ENCODE measurements around the gene INSRR. TPM values are rescaled to one million over a fixed set of nuclear protein-coding genes. Genes with fewer than 3 reads are reported as not detected.

The INSRR gene
- total RNA-seq, 1 experiment from 2014 or later, result not detected

GRCh38 chr1:156864796-156865195 is 5.9 kb upstream of the INSRR start:
- Histone ChIP-seq H3K27ac (ENCODE audit: low read length) (no peak overlapping the region), H3K36me3 (ENCODE audit: insufficient read depth, low read length) (no peaks in the 10 kb centered on the region), H3K9me3 (ENCODE audit: low read length) (no peaks in the 10 kb centered on the region), H3K4me1 (ENCODE audit: low read length) (no peaks in the 10 kb centered on the region), H3K4me2 (ENCODE audit: low read depth, low read length, poor library complexity, severe bottlenecking) (no peak overlapping the region), H2AFZ (ENCODE audit: low read length) (no peak overlapping the region), H3K27me3 (ENCODE audit: low read length) (no peaks in the 10 kb centered on the region), H3K4me3 (ENCODE audit: low read length) (no peak overlapping the region), H4K20me1 (ENCODE audit: insufficient read depth, low read depth, low read length) (no peaks in the 10 kb centered on the region), H3K9me2 (replicated peaks; ENCODE audit: insufficient read depth, low read length) (no peaks in the 10 kb centered on the region), H3K79me2 (ENCODE audit: low read length) (no peaks in the 10 kb centered on the region), H3K9ac (ENCODE audit: low read length) (no peak overlapping the region)
- no peak for DNase-seq

GRCh38 chr1:156863631-156864030 is 4.7 kb upstream of the INSRR start:
- no peak overlapping the region for H2AFZ ChIP-seq (ENCODE audit: low read length)
- no peaks in the 10 kb centered on the region for H3K4me1 ChIP-seq (ENCODE audit: low read length)
- no peak overlapping the region for H3K9ac ChIP-seq (ENCODE audit: low read length)
- no peaks in the 10 kb centered on the region for H3K36me3 ChIP-seq (ENCODE audit: insufficient read depth, low read length)
- H3K27ac ChIP-seq (ENCODE audit: low read length), result no peak overlapping the region
- H3K4me2 ChIP-seq (ENCODE audit: low read depth, low read length, poor library complexity, severe bottlenecking), result no peak overlapping the region
- H3K9me2 ChIP-seq (replicated peaks; ENCODE audit: insufficient read depth, low read length), result no peaks in the 10 kb centered on the region
- no peak overlapping the region for H3K4me3 ChIP-seq (ENCODE audit: low read length)
- H3K9me3 ChIP-seq (ENCODE audit: low read length), result no peaks in the 10 kb centered on the region
- no peaks in the 10 kb centered on the region for H3K79me2 ChIP-seq (ENCODE audit: low read length)
- DNase-seq, result no peak
- no peaks in the 10 kb centered on the region for H4K20me1 ChIP-seq (ENCODE audit: insufficient read depth, low read depth, low read length)
- no peaks in the 10 kb centered on the region for H3K27me3 ChIP-seq (ENCODE audit: low read length)

GRCh38 chr1:156862997-156863599 is 4.2 kb upstream of the INSRR start:
- DNase-seq, result no peak
- Histone ChIP-seq H3K4me2 (ENCODE audit: low read depth, low read length, poor library complexity, severe bottlenecking) (no peak overlapping the region), H3K4me3 (ENCODE audit: low read length) (no peak overlapping the region), H2AFZ (ENCODE audit: low read length) (no peak overlapping the region), H3K9me2 (replicated peaks; ENCODE audit: insufficient read depth, low read length) (no peaks in the 10 kb centered on the region), H3K36me3 (ENCODE audit: insufficient read depth, low read length) (no peaks in the 10 kb centered on the region), H3K4me1 (ENCODE audit: low read length) (no peaks in the 10 kb centered on the region), H3K9ac (ENCODE audit: low read length) (no peak overlapping the region), H3K27ac (ENCODE audit: low read length) (no peak overlapping the region), H3K9me3 (ENCODE audit: low read length) (no peaks in the 10 kb centered on the region), H3K27me3 (ENCODE audit: low read length) (no peaks in the 10 kb centered on the region), H4K20me1 (ENCODE audit: insufficient read depth, low read depth, low read length) (no peaks in the 10 kb centered on the region), H3K79me2 (ENCODE audit: low read length) (no peaks in the 10 kb centered on the region)

GRCh38 chr1:156862584-156862983 is 3.7 kb upstream of the INSRR start:
- H3K27me3 ChIP-seq (ENCODE audit: low read length), result no peaks in the 10 kb centered on the region
- no peak overlapping the region for H3K27ac ChIP-seq (ENCODE audit: low read length)
- H3K4me3 ChIP-seq (ENCODE audit: low read length), result no peak overlapping the region
- no peak overlapping the region for H3K9ac ChIP-seq (ENCODE audit: low read length)
- no peaks in the 10 kb centered on the region for H3K9me3 ChIP-seq (ENCODE audit: low read length)
- no peaks in the 10 kb centered on the region for H3K36me3 ChIP-seq (ENCODE audit: insufficient read depth, low read length)
- no peaks in the 10 kb centered on the region for H4K20me1 ChIP-seq (ENCODE audit: insufficient read depth, low read depth, low read length)
- no peak for DNase-seq
- no peaks in the 10 kb centered on the region for H3K4me1 ChIP-seq (ENCODE audit: low read length)
- H3K79me2 ChIP-seq (ENCODE audit: low read length), result no peaks in the 10 kb centered on the region
- H3K9me2 ChIP-seq (replicated peaks; ENCODE audit: insufficient read depth, low read length), result no peaks in the 10 kb centered on the region
- no peak overlapping the region for H2AFZ ChIP-seq (ENCODE audit: low read length)
- H3K4me2 ChIP-seq (ENCODE audit: low read depth, low read length, poor library complexity, severe bottlenecking), result no peak overlapping the region

- Histone ChIP-seq H3K4me2 (ENCODE audit: low read depth, low read length, poor library complexity, severe bottlenecking) (no peak within 1 kb of the TSS), H2AFZ (ENCODE audit: low read length) (no peak within 1 kb of the TSS), H3K36me3 (ENCODE audit: insufficient read depth, low read length) (no peaks in the 10 kb centered on the region), H3K9ac (ENCODE audit: low read length) (no peak within 1 kb of the TSS), H3K27me3 (ENCODE audit: low read length) (no peaks in the 10 kb centered on the region), H3K4me3 (ENCODE audit: low read length) (no peak within 1 kb of the TSS), H3K9me3 (ENCODE audit: low read length) (no peaks in the 10 kb centered on the region), H4K20me1 (ENCODE audit: insufficient read depth, low read depth, low read length) (no peaks in the 10 kb centered on the region), H3K4me1 (ENCODE audit: low read length) (no peaks in the 10 kb centered on the region), H3K79me2 (ENCODE audit: low read length) (no peaks in the 10 kb centered on the region), H3K9me2 (replicated peaks; ENCODE audit: insufficient read depth, low read length) (no peaks in the 10 kb centered on the region), H3K27ac (ENCODE audit: low read length) (no peak within 1 kb of the TSS)
- DNase-seq, result no peak
Measured at GRCh38 chr1:156860628-156861423, 1.9 kb upstream of the INSRR start, which contains the start of gene NTRK1. NTRK1 (plus strand) TSS chr1:156860865; CDS start chr1:156860935, 70 bp downstream.

GRCh38 chr1:156860113-156860627 is 1.3 kb upstream of the INSRR start:
- no peaks in the 10 kb centered on the region for H3K27me3 ChIP-seq (ENCODE audit: low read length)

GRCh38 chr1:156859523-156860112 is 701 bp upstream of the INSRR start:
- Histone ChIP-seq H3K36me3 (ENCODE audit: insufficient read depth, low read length) (no peaks in the 10 kb centered on the region), H3K9ac (ENCODE audit: low read length) (no peak overlapping the region), H3K4me3 (ENCODE audit: low read length) (no peak overlapping the region), H3K4me2 (ENCODE audit: low read depth, low read length, poor library complexity, severe bottlenecking) (no peak overlapping the region), H3K27ac (ENCODE audit: low read length) (no peak overlapping the region), H3K27me3 (ENCODE audit: low read length) (no peaks in the 10 kb centered on the region), H3K79me2 (ENCODE audit: low read length) (no peaks in the 10 kb centered on the region), H3K9me2 (replicated peaks; ENCODE audit: insufficient read depth, low read length) (no peaks in the 10 kb centered on the region), H4K20me1 (ENCODE audit: insufficient read depth, low read depth, low read length) (no peaks in the 10 kb centered on the region), H3K4me1 (ENCODE audit: low read length) (no peaks in the 10 kb centered on the region), H3K9me3 (ENCODE audit: low read length) (no peaks in the 10 kb centered on the region), H2AFZ (ENCODE audit: low read length) (no peak overlapping the region)
- no peak for DNase-seq

More at GRCh38 chr1:156860113-156860627, 1.3 kb upstream of the INSRR start:
- H4K20me1 ChIP-seq (ENCODE audit: insufficient read depth, low read depth, low read length), result no peaks in the 10 kb centered on the region
- no peak overlapping the region for H3K27ac ChIP-seq (ENCODE audit: low read length)
- no peaks in the 10 kb centered on the region for H3K9me2 ChIP-seq (replicated peaks; ENCODE audit: insufficient read depth, low read length)
- DNase-seq, result peak; percentile 44
- no peaks in the 10 kb centered on the region for H3K4me1 ChIP-seq (ENCODE audit: low read length)
- H3K4me3 ChIP-seq (ENCODE audit: low read length), result no peak overlapping the region
- no peaks in the 10 kb centered on the region for H3K9me3 ChIP-seq (ENCODE audit: low read length)
- H3K4me2 ChIP-seq (ENCODE audit: low read depth, low read length, poor library complexity, severe bottlenecking), result no peak overlapping the region
- no peak overlapping the region for H2AFZ ChIP-seq (ENCODE audit: low read length)
- H3K79me2 ChIP-seq (ENCODE audit: low read length), result no peaks in the 10 kb centered on the region
- H3K9ac ChIP-seq (ENCODE audit: low read length), result no peak overlapping the region
- no peaks in the 10 kb centered on the region for H3K36me3 ChIP-seq (ENCODE audit: insufficient read depth, low read length)

GRCh38 chr1:156858555-156858956 is 361 bp downstream of the INSRR start:
- H3K9me3 ChIP-seq (ENCODE audit: low read length), result no peaks in the 10 kb centered on the region
- H3K27me3 ChIP-seq (ENCODE audit: low read length), result no peaks in the 10 kb centered on the region

More at GRCh38 chr1:156858555-156858956, 361 bp downstream of the INSRR start:
- Histone ChIP-seq H3K4me2 (ENCODE audit: low read depth, low read length, poor library complexity, severe bottlenecking) (no peak overlapping the region), H3K27ac (ENCODE audit: low read length) (no peak overlapping the region), H2AFZ (ENCODE audit: low read length) (no peak overlapping the region), H3K4me3 (ENCODE audit: low read length) (no peak overlapping the region), H3K4me1 (ENCODE audit: low read length) (no peaks in the 10 kb centered on the region), H3K9me2 (replicated peaks; ENCODE audit: insufficient read depth, low read length) (no peaks in the 10 kb centered on the region), H3K79me2 (ENCODE audit: low read length) (no peaks in the 10 kb centered on the region), H4K20me1 (ENCODE audit: insufficient read depth, low read depth, low read length) (no peaks in the 10 kb centered on the region), H3K36me3 (ENCODE audit: insufficient read depth, low read length) (no peaks in the 10 kb centered on the region), H3K9ac (ENCODE audit: low read length) (no peak overlapping the region)
- DNase-seq, result no peak

Data from Karpas-422 (cell line).